ENCODE data around the gene ZNF333. TPM values are rescaled to one million over a fixed set of nuclear protein-coding genes. Genes with fewer than 3 reads are reported as not detected.

ZNF333 gene
- total RNA-seq, 1 donor from 2014 or later, result 6.1 TPM

DNA sequence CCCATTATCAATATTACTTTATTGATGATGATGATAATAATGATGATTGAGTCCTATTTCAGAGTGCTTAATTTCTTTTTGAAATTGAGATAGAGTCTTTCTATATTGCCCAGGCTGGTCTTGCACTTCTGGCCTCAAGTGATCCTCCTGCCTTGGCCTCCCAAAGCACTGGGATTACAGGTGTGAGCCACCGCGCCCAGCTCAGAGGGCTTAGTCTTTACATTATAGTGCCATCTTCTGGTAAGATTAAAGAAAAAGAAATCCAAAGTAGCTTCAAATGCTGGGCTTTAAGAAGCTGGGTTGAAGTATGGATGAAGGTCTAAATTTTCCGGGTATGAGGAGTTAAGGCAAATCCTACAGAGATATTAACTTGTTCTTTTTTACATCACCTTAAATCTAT is 3.4 kb upstream of the ZNF333 start:
- no peak for ATAC-seq
- DNase-seq (ENCODE audit: missing footprints), result peak; percentile 73
- intact Hi-C loops (cut with DNase I), result no loop called here

DNA sequence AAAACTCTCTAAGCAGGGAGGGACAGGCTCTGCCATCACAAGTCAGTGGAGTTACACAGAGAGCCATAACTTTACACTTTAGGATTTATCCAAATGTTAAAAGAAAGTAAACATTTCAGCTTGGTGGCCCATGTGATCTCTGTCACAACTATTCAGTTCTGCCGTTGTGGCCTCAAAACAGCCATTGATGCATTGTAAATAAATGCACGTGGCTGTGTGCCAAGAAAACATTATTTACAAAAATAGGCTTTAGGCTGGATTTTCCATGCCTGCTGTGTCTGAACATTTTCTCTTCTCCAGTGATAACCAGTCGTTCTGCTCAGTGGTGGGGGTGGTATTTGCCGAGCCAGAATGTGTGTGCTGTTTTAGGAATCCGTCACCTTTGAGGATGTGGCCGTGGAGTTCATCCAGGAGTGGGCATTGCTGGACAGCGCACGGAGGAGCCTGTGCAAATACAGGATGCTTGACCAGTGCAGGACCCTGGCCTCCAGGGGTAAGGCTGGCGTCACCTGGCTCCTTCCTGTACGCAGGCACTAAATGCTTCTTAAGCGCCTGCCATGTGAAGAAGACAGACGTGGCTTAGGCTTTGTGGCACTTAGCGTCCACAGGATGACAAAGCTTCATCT is 4.9 kb downstream of the ZNF333 start:
- intact Hi-C loops (cut with DNase I), result no loop called here
- no peak for ATAC-seq

DNA sequence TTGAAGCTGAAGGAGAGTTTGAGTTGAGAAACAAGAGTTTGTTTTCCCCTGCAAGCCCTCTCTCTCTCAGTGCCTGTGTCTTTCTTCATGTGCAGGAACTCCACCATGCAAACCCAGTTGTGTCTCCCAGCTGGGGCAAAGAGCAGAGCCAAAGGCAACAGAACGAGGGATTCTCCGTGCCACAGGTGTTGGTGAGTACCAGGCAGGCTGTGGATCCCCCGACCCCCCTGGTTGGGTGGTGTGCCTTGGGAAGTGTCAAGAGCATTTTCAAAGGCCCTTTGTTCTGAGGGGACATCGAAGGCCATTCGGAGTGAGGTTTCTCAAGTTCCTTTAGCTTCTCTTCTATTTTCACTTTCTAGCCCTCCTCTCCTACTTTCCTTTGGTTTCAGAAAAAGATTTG is 5.6 kb downstream of the ZNF333 start:
- intact Hi-C loops (cut with DNase I), result no loop called here
- DNase-seq (ENCODE audit: missing footprints), result no peak
- ATAC-seq, result no peak

More for the DNA sequence above, 4.9 kb downstream of the ZNF333 start:
- DNase-seq (ENCODE audit: missing footprints), result no peak

DNA sequence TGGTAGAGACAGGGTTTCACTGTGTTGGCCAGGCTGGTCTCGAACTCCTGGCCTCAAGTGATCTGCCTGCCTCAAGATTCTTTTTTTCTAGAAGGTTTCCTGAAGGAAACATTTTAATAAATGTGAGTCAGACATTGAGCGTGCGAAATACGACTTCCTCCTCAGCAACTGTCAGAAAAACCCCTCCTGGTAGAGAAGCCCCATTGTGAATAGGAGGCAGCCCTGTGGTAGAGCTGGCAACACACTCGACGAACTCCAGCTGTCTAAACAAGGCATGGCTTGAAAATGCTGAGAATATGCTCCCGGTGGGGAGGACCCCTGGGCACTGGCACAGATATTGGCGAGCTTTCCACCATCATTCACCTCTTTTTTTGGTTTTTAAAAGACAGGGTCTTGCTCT is 9.8 kb downstream of the ZNF333 start:
- intact Hi-C loops (cut with DNase I), result no loop called here
- ATAC-seq (no peak), DNase-seq (ENCODE audit: missing footprints) (no peak)

DNA sequence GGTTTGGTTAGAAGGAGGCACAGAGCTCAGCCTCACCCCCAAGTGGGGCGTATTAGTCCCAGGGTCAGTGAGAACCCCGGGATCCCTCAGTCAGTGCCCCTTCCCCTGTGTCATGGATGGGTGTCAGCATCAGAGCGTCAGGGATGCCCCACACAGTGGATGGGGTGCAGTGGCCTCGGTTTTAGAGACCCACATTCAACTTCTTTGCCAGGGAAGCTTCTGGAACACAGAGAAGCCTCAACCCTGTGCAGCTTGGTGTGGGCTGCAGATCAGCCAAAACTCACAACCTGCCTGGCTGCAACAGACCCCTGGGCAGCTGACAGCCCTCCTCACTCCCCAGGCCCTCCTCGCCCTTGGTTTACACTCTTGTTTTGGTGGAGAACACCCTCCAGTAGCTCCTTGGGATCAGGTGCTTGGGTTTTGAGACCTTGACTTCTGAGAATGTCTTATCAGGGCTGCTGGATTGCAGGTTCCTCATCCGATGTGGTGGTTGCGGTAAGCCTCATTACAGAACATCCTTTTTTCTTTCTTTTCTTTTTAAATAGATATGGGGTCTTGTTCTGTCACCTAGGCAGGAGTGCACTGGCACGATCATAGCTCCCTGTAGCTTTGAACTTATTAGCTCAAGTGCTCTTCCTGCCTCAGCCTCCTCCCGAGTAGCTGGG is 11.0 kb downstream of the ZNF333 start:
- DNase-seq (ENCODE audit: missing footprints), result no peak
- ATAC-seq, result no peak
- intact Hi-C loops (cut with DNase I), result no loop called here

DNA sequence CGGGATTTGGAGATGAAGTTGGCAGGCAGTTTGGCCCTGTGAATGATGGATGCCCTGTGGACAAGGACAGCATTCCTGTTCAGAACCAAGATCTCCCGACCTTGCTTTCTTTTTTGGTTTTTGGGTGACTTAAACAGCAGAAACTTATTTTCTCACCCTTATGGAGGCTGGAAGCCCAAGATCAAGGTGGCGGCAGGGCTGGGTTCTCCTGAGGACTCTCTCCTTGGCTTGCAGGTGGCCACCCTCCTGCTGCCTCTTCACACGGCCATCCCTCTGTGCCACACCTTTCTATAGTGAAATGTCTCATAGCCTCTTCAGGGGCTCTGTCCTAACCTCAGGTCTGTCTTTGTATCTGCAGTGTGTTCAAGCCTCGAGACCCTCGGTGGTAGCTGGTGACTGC is 14.0 kb downstream of the ZNF333 start:
- DNase-seq (ENCODE audit: missing footprints) (no peak), ATAC-seq (no peak)
- intact Hi-C loops (cut with DNase I), result no loop called here

DNA sequence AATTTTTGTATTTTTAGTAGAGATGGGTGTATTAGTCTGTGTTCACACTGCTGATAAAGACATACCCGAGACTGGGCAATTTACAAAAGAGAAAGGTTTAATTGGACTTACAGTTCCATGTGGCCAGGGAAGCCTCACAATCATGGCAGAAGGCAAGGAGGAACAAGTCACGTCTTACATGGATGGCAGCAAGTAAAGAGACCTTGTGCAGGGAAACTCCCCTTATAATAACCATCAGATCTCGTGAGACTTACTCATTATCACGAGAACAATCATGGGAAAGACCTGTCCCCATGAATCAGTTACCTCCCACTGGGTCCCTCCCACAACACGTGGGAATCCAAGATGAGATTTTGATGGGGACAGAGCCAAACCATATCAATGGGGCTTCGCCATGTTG is 14.6 kb downstream of the ZNF333 start:
- DNase-seq (ENCODE audit: missing footprints) (no peak), ATAC-seq (no peak)
- intact Hi-C loops (cut with DNase I), result no loop called here

DNA sequence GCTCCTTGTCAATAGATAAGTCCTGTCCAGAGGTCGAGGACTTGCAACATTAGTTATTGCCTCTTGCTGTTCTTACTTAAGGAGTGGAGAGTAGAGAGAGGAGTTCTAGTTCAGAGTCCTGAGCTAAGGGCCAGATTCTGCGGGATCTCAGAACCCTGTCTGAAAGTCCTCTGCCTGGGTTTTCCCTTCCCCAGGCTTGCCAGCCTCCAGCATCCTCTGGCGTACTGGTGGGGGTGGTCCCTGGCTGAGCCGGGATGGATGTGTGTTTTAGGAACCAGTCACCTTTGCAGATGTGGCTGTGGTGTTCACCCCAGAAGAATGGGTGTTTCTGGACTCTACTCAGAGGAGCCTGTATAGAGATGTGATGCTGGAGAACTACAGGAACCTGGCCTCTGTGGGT is 26.0 kb downstream of the ZNF333 start:
- intact Hi-C loops (cut with DNase I), result no loop called here
- DNase-seq (ENCODE audit: missing footprints), result no peak
- no peak for ATAC-seq

DNA sequence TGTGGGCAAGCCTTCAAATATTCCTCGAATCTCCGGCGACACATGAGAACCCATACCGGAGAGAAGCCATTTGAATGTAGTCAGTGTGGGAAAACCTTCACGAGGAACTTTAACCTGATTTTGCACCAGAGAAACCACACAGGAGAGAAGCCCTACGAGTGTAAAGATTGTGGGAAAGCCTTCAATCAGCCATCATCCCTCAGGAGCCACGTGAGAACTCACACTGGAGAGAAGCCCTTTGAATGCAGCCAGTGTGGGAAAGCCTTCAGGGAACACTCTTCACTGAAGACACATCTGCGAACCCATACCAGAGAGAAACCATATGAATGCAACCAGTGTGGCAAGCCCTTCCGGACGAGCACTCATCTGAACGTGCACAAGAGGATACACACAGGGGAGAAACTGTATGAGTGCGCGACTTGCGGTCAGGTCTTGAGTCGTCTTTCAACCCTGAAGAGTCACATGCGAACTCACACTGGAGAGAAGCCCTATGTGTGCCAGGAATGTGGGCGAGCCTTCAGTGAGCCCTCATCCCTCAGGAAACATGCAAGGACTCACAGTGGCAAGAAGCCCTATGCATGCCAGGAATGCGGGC is 28.8 kb downstream of the ZNF333 start:
- ATAC-seq, result no peak
- intact Hi-C loops (cut with DNase I), result no loop called here
- no peak for DNase-seq (ENCODE audit: missing footprints)

DNA sequence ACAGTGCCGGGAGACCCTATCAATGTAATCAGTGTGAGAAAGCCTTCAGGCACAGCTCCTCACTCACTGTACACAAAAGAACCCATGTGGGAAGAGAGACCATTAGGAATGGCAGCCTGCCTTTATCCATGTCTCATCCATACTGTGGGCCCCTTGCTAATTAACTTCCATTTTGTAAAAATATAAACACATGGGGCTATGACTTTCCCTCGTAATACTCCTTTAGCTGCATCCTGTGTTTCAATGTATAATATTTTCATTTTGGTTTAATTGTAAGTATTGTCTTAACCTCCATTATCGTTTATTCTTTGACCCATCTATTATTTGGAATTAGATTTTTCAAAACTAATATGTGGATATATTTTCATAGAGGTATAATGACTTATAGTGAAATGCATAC is 29.3 kb downstream of the ZNF333 start:
- no peak for ATAC-seq
- no peak for DNase-seq (ENCODE audit: missing footprints)
- intact Hi-C loops (cut with DNase I), result no loop called here

DNA sequence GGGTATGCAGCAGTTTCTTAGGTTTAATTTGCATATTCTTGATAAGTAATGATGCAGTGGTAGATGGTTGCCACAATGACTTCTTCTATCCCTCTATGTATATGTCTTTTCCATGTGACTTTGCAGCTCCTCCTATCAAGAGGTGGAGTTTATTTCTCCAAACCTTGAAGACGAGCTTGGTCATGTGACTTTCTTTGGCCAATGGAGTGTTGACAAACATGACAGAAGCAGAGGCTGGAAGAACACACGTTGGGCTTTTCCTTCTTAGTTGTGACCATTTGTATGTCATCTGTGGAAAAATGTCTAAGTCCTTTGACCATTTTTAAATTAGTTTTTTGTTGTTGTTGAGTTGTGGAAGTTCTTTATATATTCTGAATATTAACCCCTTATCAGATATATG is 32.3 kb downstream of the ZNF333 start:
- intact Hi-C loops (cut with DNase I), result no loop called here
- DNase-seq (ENCODE audit: missing footprints) (no peak), ATAC-seq (no peak)

DNA sequence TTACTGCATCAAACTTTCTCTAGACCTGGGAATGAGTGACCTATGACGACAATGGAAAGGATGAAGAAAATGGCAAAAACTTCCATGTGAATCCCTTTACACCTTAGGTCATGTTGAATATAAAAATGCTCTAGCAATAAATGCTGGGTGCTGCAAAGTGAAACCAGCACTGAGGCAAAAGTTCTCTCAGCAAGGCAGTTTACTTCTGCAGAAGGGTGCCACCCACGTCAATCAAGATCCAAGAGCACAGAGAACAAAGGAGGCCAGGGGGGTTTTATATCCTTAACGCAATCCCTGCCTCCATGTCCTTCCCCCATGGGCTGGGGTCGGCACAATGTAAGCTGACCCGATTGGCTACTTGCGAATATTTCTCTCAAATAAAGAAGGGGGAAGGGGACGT is 38.7 kb downstream of the ZNF333 start:
- ATAC-seq (no peak), DNase-seq (ENCODE audit: missing footprints) (no peak)
- intact Hi-C loops (cut with DNase I), result no loop called here

DNA sequence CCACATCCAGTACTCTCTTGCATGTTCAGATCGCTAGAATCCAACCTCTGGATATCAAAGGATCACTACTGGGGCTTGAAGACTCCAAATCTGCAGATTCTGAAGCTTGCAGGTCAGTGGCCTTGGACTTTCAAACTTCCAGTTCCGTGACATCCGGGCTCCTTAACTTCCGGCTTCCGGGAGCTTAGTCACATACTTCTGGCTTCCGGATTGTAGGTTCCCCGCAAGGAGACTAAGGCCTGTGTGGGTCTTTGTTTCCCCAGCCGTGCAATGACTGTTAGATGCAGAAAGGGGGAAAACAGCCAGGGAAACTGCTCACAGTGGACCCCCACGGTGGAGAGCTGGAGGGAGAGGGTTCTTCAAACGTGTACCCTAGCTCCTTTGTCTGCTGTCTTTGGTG is 41.4 kb downstream of the ZNF333 start:
- DNase-seq (ENCODE audit: missing footprints) (no peak), ATAC-seq (no peak)
- intact Hi-C loops (cut with DNase I), result no loop called here

DNA sequence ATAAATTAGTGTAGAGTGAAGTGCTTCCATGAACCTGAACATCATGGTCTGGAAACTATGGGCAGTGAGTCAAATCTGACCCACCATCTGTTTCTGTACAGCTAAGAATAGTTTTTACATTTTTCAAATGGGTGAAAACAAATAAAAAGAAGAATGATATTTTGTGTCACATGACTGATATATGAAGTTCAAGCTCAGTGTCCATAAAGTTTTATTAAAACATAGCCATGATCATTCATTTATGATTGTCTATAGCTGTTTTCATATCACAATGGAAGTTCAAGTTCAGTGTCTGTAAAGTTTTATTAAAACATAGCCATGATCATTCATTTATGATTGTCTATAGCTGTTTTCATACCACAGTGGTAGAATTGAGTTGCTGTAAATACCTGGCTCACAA is 42.7 kb downstream of the ZNF333 start:
- no peak for DNase-seq (ENCODE audit: missing footprints)
- intact Hi-C loops (cut with DNase I), result no loop called here
- no peak for ATAC-seq

DNA sequence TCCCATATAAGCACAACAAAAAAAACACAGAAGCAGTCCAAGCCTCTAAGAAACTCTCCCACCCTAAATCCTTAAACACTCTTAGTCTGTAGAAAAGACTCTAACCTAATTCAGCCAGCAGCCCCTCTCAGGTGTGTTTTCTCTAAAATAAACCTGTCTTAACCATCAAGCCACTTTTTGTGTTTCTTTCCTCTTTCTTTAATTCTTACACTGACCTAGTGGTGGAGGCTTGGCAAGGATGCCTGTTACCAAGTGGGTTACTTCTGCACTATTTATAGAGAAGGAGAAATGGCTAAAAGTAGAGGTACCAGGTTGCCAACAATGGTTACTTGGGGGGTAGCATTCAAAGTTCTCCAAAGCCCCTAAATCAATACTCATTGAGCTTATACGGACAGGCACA is 43.7 kb downstream of the ZNF333 start:
- ATAC-seq (no peak), DNase-seq (ENCODE audit: missing footprints) (no peak)
- intact Hi-C loops (cut with DNase I), result no loop called here

DNA sequence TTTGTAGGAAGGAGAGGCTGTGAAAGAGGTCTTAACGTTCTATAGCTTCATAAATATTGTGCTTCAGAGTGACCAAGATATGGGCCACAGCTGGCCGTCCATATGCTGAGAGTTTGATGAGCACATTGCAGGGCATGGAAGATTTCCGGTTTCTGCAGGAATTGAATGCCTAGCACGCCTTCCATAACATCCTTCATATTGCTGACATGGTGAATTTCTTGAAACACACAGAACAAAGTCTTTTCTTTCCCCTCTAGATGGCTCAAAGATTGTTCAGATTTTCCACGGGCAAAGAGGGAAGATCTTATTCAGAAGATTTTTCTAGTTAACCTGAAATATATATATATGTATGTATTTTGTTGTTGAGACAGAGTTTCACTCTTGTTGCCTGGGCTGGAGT is 46.1 kb downstream of the ZNF333 start:
- intact Hi-C loops (cut with DNase I), result no loop called here
- ATAC-seq (no peak), DNase-seq (ENCODE audit: missing footprints) (no peak)

DNA sequence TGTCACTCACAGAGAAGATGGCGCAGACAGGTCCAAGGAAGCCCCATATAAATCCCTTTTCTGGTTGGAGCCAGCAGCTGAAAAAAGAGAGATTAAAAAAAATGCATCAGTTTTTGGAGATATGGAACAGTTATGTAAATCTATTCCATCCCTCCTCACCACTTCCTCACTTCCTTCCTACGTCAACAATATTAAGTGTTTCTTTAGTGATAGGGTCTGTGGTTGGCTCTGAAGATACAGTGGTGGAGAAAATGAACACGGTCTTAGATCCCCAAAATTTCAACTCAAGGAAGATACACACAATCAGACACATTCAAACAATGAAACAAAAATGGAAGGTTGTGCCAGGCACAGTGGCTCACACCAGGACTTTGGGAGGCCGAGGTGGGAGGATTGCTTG is 57.0 kb downstream of the ZNF333 start:
- DNase-seq (ENCODE audit: missing footprints), result no peak
- intact Hi-C loops (cut with DNase I), result no loop called here
- ATAC-seq, result no peak

DNA sequence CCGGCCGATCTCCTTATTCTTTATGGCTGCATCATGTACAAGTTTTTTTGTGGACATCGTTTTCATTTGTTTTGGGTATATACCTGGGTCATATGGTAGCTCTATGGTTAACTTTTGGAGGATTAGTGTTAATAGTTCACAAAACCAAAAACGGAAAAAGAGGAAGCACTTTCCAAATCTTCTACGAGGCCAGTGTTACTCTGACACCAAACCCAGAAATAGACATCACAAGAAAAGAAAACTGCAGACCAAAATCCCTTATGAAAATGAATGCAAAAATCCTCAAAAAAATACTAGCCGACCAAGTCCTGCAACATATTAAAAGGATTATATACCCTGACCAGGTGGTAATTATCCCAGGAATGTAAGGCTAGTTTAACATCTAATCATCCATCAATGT is 58.8 kb downstream of the ZNF333 start:
- intact Hi-C loops (cut with DNase I), result no loop called here
- DNase-seq (ENCODE audit: missing footprints), result no peak
- no peak for ATAC-seq

DNA sequence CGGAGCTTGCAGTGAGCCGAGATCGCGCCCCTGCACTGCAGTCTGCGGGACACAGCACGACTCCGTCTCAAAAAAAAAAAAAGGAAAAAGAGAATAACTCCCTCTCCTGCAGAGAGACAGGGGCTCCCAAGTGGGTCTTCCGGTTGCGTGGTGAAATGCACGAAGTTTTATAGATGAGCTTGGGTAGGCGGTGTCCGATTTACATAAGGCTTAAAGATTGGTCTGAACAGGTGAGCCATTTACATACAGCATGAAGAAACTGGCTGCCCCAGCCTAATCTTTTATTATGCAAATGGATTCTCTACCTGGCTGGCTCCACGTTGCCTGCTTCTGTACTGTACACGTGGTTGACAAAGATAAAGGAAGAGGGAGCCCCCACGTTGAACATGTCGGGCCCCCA is 69.0 kb downstream of the ZNF333 start:
- intact Hi-C loops (cut with DNase I), result no loop called here
- no peak for ATAC-seq
- no peak for DNase-seq (ENCODE audit: missing footprints)

DNA sequence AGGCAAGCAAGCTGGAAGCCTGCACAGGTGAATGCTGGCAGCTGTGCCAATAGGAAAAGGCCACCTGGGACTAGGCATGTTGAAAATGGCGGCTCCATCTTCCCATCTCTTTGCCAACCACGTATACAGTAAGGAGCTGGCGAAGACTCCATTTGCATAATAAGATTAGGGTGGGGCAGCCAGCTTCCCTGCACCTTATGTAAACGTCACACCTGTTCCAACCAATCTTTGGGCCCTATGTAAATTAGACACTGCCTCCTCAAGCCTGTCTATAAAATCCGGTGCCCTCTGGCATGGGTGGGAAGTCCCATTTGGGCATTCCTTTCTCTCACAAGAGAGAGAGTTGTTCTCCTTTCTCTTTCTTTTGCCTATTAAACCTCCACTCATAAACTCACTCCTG is 71.8 kb downstream of the ZNF333 start:
- ATAC-seq, result no peak
- intact Hi-C loops (cut with DNase I), result no loop called here
- DNase-seq (ENCODE audit: missing footprints), result no peak

DNA sequence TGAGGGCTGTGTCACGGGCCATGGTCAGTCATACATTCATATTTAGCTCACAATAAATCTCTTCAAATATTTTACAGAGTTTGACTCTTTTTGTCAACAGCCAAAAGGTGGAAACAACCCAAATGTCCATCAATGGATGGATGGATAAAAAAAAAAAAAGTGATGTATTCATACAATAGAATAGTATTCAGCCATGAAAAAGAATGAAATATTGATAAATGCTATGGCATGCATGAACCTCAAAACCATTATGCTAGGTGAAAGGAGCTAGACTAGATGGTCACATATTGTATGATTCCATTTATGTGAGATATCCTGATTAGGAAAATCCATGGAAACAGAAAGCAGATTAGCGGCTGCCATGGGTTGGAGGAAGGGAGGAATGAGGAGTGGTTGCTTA is 72.3 kb downstream of the ZNF333 start:
- no peak for ATAC-seq
- DNase-seq (ENCODE audit: missing footprints), result no peak
- intact Hi-C loops (cut with DNase I), result no loop called here

All from Right ventricle myocardium inferior (tissue), 1 donor.